GM10248 (cell line): ENCODE data around the gene PIEZO2.

Experiments used
- CTCF ChIA-PET: fragments of 300-600 bp; sonication (Branson Sonifier 250); formaldehyde crosslinking; extraction: SDS; loops from one replicate; lab custom pipeline; 2021; ENCODE audit warnings: antibody characterized with exemption; lab: Yijun Ruan, JAX
- POLR2A ChIA-PET: fragments of 350-650 bp; sonication (Branson Sonifier 250); formaldehyde crosslinking; extraction: SDS; loops from one replicate; lab custom pipeline; 2020; ENCODE audit warnings: antibody characterized with exemption; lab: Yijun Ruan, JAX
- DNase-seq: peaks from one replicate; pipeline ENCODE4 v3.0.0; 2012; ENCODE audit errors: extremely low spot score
- CTCF ChIP-seq: IDR thresholded peaks from 2 replicates; pipeline ENCODE4 v1.5.1; 2012; ENCODE audit warnings: mild to moderate bottlenecking, low read depth; ENCODE audit errors: extremely low read depth, missing control alignments, control extremely low read depth

The PIEZO2 gene

GRCh38 chr18:11051462-11051861 lies 97.9 kb downstream of the PIEZO2 start:
- DNase-seq = no peak
- TF ChIP-seq CTCF = no peak
- ChIA-PET POLR2A (no interaction called here), CTCF (interaction anchor here (0.7 to 2.9 kb wide), 5 partner anchors 10 to 200 kb away, joined by 3 to 25 read pairs (median 3); no protein-coding TSS in a partner anchor)

DNA sequence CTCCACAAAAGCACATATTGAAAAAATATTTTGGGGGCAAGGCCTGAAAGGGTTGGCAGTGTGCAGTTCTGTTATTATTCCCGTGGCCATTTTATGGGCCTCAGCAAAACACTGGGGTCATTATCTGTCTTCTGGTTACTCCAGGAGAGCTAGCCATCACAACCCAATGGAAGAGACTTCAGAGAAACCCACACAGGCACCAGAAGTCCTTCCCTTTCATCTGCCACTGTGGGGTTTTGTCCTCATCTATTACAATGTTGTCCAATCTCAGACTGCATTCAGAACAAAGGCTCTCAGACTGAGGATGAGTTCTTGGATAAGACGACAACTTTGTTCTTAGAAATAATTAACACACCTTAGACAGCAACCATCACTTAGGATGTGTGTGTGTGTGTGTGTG lies 98.4 kb downstream of the PIEZO2 start:
- POLR2A ChIA-PET = no interaction called here
- TF ChIP-seq CTCF = no peak
- CTCF ChIA-PET = interaction anchor here (0.9 to 2.9 kb wide), 3 partner anchors 10 to 19 kb away, joined by 3 to 25 read pairs (median 3); no protein-coding TSS in a partner anchor
- no peak for DNase-seq

GRCh38 chr18:11047817-11048216 lies 101.6 kb downstream of the PIEZO2 start:
- no peak for DNase-seq
- ChIA-PET CTCF (interaction anchor here (0.9 to 2.9 kb wide), 3 partner anchors 9 to 196 kb away, joined by 3 to 8 read pairs (median 3); no protein-coding TSS in a partner anchor), POLR2A (no interaction called here)
- TF ChIP-seq CTCF = no peak

DNA sequence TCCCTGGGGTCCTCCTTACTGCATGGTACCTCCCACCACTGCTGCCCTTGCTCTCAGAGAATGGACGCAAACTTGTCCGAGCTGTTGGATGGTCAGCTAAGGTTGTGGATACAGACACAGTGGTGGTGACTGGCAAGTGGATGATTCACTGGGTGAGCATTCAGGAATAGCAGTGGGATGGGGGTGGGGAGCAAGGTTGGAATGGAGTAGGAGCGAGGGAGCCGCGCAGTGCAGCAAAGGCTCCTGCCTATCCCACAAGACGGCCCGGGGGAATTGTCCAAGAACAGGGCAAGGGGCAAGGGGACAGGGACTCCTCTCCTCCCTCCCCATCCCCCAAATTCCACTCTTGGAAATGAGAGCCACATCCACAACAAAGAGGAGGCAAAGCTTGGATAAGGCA lies 102.2 kb downstream of the PIEZO2 start:
- ChIA-PET CTCF (interaction anchor here (1.0 to 2.9 kb wide), 3 partner anchors 10 to 196 kb away, joined by 3 to 8 read pairs (median 3); no protein-coding TSS in a partner anchor), POLR2A (no interaction called here)
- no peak for DNase-seq
- TF ChIP-seq CTCF = no peak

DNA sequence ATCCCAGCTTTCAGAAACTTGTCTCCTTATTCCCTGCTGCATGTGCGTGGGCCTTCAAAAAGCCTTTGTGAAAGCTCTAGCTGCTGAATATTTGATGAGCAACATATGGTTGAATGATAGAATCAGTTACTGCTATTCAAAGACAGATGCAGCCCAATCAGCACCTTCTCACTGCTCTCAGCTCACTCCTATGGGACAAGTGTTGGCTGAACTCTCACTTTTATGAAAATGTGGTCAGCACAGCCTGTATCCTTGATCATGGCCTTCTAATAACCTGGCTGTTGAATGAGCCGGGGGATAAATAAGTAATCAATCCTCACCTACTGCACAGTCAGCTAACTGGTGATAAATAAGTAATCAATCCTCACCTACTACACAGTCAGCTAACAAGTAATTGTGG lies 103.2 kb downstream of the PIEZO2 start:
- POLR2A ChIA-PET = no interaction called here
- CTCF ChIA-PET = interaction anchor here (1.5 to 1.6 kb wide), 2 partner anchors 9 to 194 kb away, joined by 3 to 6 read pairs; no protein-coding TSS in a partner anchor
- no peak for TF ChIP-seq CTCF
- no peak for DNase-seq

- CTCF ChIA-PET = interaction anchor here (6.1 to 7.5 kb wide), 2 partner anchors 16 to 192 kb away, joined by 97 to 118 read pairs; no protein-coding TSS in a partner anchor
- TF ChIP-seq CTCF = no peak
- no peak for DNase-seq
- POLR2A ChIA-PET = no interaction called here
Observed at GRCh38 chr18:11043694-11044093, 105.7 kb downstream of the PIEZO2 start.

DNA sequence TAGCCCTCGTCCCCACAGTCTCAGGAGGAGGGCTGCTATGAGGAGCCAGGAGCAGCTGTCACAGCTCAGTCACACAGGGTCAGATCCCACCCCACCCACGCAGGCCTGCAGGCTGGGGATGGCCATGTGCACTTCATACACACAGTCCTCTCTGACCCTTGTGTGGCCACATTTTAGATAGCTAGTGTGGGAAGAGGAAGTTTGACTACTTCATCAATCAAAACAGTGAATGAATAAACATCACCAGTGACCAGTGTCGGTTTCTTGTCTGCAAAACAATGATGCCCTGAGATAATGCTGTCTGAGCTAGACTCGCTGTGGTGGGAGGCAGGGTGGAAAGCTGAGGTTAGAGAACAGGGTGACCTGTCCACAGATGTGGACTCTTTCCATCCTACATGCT lies 107.1 kb downstream of the PIEZO2 start:
- no peak for DNase-seq
- TF ChIP-seq CTCF = no peak
- POLR2A ChIA-PET = interaction anchor here (0.9 to 1.3 kb wide), 3 partner anchors 37 to 95 kb away, joined by 3 to 4 read pairs (median 3); no protein-coding TSS in a partner anchor
- CTCF ChIA-PET = interaction anchor here (0.7 to 7.5 kb wide), 16 partner anchors 8 to 199 kb away, joined by 3 to 118 read pairs (median 10); no protein-coding TSS in a partner anchor
